Measurements from ENCODE around the gene ACTL6B. TPM values are rescaled to one million over a fixed set of nuclear protein-coding genes. Genes with fewer than 3 reads are reported as not detected.

Gene ACTL6B
- total and polyA plus RNA-seq, 2 of the 8 experiments (the other 6 are each of a cell fraction or from before 2014, with no cell fraction given) = 2.1 to 4.5 TPM

DNA sequence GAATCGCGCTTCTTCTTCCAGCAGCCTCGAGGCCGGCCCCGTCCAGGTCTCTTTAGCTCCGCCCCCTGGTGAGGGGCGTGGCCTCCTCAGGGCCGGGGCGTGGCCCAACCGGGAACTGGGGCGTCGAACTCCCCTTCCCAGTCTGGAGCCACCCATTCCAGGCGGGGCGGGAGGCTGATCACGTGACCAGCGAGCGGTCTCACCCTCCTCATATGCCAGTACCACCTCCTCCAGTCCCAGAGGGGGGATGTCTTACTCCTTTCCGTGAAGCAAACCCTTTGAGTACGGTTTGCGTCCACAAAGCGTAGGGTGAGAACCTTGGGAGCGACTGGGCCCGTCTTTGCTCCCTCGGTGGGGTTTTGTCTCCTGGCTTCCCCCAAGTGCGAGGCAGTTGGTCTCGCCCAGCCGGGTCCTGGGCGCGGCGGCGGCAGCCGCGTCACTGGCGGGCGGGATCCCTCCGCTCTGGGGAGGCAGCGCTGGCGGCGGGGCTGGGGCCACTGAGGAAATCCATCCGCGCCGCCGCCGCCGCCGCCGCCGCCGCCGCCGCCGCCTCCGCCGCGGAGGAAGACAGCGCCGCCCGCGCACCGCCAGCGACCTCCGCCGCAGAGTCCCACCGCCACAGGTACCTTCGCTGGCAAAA lies 17.2 kb upstream of the ACTL6B start, which contains the start of gene GNB2 (continued):
- no peak for TF ChIP-seq CBX8 (IDR thresholded peaks at IDR 0.05; ENCODE audit: borderline replicate concordance, low read depth, low read length)
- TF ChIP-seq SAP30 (IDR thresholded peaks at IDR 0.05; ENCODE audit: insufficient read depth, insufficient replicate concordance, low read length) = no peak
- TF ChIP-seq, protein P1, sequence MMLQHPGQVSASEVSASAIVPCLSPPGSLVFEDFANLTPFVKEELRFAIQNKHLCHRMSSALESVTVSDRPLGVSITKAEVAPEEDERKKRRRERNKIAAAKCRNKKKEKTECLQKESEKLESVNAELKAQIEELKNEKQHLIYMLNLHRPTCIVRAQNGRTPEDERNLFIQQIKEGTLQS (IDR thresholded peaks at IDR 0.05; ENCODE audit: insufficient read depth, low read depth, low read length) = peak; percentile 71; the same call in 1 of the 2 replicates
- no peak for TF ChIP-seq CHD7 (IDR thresholded peaks at IDR 0.05; ENCODE audit: insufficient replicate concordance, low read length)
- no peak for TF ChIP-seq RXRA (IDR thresholded peaks at IDR 0.05; ENCODE audit: insufficient read depth, low read depth, low read length)
- no peak for TF ChIP-seq NANOG (IDR thresholded peaks at IDR 0.05; ENCODE audit: insufficient read depth, low read depth, low read length, poor library complexity, severe bottlenecking)
- no peak for TF ChIP-seq RNF2 (IDR thresholded peaks at IDR 0.05; ENCODE audit: borderline replicate concordance, low read depth, low read length, missing control alignments, poor library complexity, severe bottlenecking)
- no peak for TF ChIP-seq CBX5 (IDR thresholded peaks at IDR 0.05; ENCODE audit: low read depth, low read length)
- 0 out of 2 replicates have a peak, but pooled peaks have one; percentile 3 for TF ChIP-seq SRF (IDR thresholded peaks at IDR 0.05; ENCODE audit: low read depth, low read length)

Measured in H1 (cell line).